ENCODE measurements around the gene CDK8.

GRCh38 chr13:26435171-26435570 lies 181.2 kb downstream of the CDK8 start:
- no peak for TF ChIP-seq CTCF (IDR thresholded peaks at IDR 0.05)
- no peak for TF ChIP-seq ZFX (IDR thresholded peaks at IDR 0.05; ENCODE audit: borderline replicate concordance)

Data from 22Rv1 (cell line).